ENCODE data around the gene TMEM139. TPM values are rescaled to one million over a fixed set of nuclear protein-coding genes. Genes with fewer than 3 reads are reported as not detected.

TMEM139 gene
- total and polyA plus RNA-seq, 3 experiments from 2014 or later: 0.84 to 0.90 (median 0.87) TPM

- Histone ChIP-seq H3K4me1 (ENCODE audit: insufficient read depth, low read length) (peaks cover 24% of the 10 kb centered on the region), H3K4me3 (ENCODE audit: low read length) (no peak overlapping the region), H3K36me3 (ENCODE audit: insufficient read depth, low read length) (peaks cover 79% of the 10 kb centered on the region), H3K27me3 (ENCODE audit: insufficient read depth, low read length, poor library complexity, severe bottlenecking) (no peaks in the 10 kb centered on the region), H3K27ac (ENCODE audit: low read depth, low read length) (no peak overlapping the region), H3K9me3 (ENCODE audit: low read length) (no peaks in the 10 kb centered on the region)
- Mint-ChIP-seq H3K36me3 (peaks cover 31 to 91% (median 35%) of the 10 kb centered on the region in 3 donors), H3K27ac (peak overlapping the region in 4 of 8 donors; percentile 7 to 77 (median 46)), H3K9me3 (no peaks in the 10 kb centered on the region), H3K4me3 (no peak overlapping the region), H3K4me1 (peaks cover 37 to 55% (median 47%) of the 10 kb centered on the region in 3 donors), H3K27me3 (no peaks in the 10 kb centered on the region)
- ChIA-PET POLR2A (interaction anchor here (0.7 to 2.1 kb wide), 3 partner anchors 12 to 485 kb away, joined by 3 to 7 read pairs (median 5); no protein-coding TSS in a partner anchor), CTCF (interaction anchor here (0.8 to 8.0 kb wide), 39 partner anchors 9 to 141 kb away, joined by 3 to 103 read pairs (median 6); partner anchors contain the start of genes CASP2, EPHA1, GSTK1 and TAS2R40)
- DNase-seq: no peak
These were observed 14.6 kb downstream of the TMEM139 start for GRCh38 chr7:143299346-143299745.

- Histone ChIP-seq H3K9me3 (ENCODE audit: low read length) (no peaks in the 10 kb centered on the region), H3K27ac (ENCODE audit: low read depth, low read length) (no peak overlapping the region), H3K27me3 (ENCODE audit: insufficient read depth, low read length, poor library complexity, severe bottlenecking) (no peaks in the 10 kb centered on the region), H3K4me3 (ENCODE audit: low read length) (no peak overlapping the region), H3K4me1 (ENCODE audit: insufficient read depth, low read length) (peaks cover 24% of the 10 kb centered on the region), H3K36me3 (ENCODE audit: insufficient read depth, low read length) (peaks cover 79% of the 10 kb centered on the region)
- peak; percentile 29 to 75 (median 49) for DNase-seq
- POLR2A ChIA-PET: interaction anchor here (1.4 to 2.1 kb wide), 2 partner anchors 11 to 60 kb away, joined by 5 to 7 read pairs; no protein-coding TSS in a partner anchor
- Mint-ChIP-seq H3K27me3 (no peaks in the 10 kb centered on the region), H3K27ac (peak overlapping the region in 3 of 8 donors; percentile 7 to 54 (median 38)), H3K4me1 (peaks cover 32 to 52% (median 42%) of the 10 kb centered on the region in 3 donors), H3K9me3 (no peaks in the 10 kb centered on the region), H3K36me3 (peaks cover 28 to 91% (median 32%) of the 10 kb centered on the region in 3 donors), H3K4me3 (no peak overlapping the region)
- CTCF ChIA-PET: interaction anchor here (0.6 to 8.0 kb wide), 43 partner anchors 9 to 141 kb away, joined by 3 to 103 read pairs (median 5); partner anchors contain the start of genes CASP2, EPHA1, GSTK1 and TAS2R40
These were observed 15.1 kb downstream of the TMEM139 start for GRCh38 chr7:143299840-143300239.

DNA sequence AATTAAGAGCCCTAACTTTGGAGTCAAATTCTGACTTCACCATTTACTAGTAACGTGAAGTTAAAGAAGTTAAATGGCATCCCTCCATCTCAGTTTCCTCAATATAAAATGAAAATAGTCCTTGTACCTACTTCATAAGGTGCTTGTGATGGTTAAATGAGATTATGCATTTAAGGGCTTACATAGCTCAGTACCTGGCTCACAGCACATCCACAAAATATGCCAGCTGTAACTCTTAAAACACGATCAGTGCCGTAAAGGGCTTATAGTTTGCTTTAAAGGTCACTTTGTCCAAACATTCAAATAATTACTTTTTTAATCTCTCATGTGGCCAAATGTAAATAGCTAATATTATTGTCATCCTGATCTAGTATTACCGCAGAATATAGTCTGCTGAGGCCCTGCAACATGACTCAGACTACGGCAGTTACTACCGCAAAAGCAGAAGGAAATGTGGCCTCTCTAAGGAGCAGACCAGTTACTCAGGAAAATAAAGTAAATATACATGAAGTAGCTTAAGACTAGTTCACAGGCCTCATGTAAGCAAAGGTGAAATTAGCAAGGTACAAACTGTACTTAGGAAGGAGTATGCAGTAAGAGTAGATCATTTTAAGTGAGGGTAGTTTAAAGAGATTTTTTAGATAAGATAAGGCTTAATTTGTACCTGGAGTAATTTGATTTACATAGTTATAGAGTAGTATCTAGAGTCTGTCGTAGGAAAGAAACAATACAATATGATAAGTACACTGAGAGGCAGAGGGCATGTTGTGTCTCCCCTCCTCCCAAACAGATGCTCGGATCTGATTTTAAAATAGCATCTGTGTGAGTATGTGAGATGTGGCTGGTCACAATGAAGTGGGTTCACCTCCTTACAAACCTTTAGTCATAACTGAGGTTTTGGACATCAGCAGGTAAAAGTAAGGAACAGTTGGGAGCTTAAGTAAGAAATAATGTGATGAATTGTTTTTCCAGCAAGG is 16.5 kb downstream of the TMEM139 start:
- Mint-ChIP-seq H3K27me3 (no peaks in the 10 kb centered on the region), H3K36me3 (peaks cover 25 to 89% (median 35%) of the 10 kb centered on the region in 3 donors), H3K27ac (peak overlapping the region in 2 of 8 donors; percentile 18 to 50), H3K4me3 (no peak overlapping the region), H3K4me1 (peaks cover 30 to 50% (median 39%) of the 10 kb centered on the region in 3 donors), H3K9me3 (no peaks in the 10 kb centered on the region)
- Histone ChIP-seq H3K9me3 (ENCODE audit: low read length) (no peaks in the 10 kb centered on the region), H3K4me1 (ENCODE audit: insufficient read depth, low read length) (peaks cover 14% of the 10 kb centered on the region), H3K36me3 (ENCODE audit: insufficient read depth, low read length) (peaks cover 79% of the 10 kb centered on the region), H3K27me3 (ENCODE audit: insufficient read depth, low read length, poor library complexity, severe bottlenecking) (no peaks in the 10 kb centered on the region), H3K4me3 (ENCODE audit: low read length) (no peak overlapping the region), H3K27ac (ENCODE audit: low read depth, low read length) (no peak overlapping the region)
- POLR2A ChIA-PET: interaction anchor here (0.6 to 2.1 kb wide), 2 partner anchors 61 to 62 kb away, joined by 3 to 7 read pairs; no protein-coding TSS in a partner anchor
- DNase-seq: no peak
- CTCF ChIA-PET: interaction anchor here (0.7 to 8.0 kb wide), 11 partner anchors 8 to 121 kb away, joined by 3 to 103 read pairs (median 5); partner anchors contain the start of genes CASP2 and EPHA1

- H3K27ac ChIP-seq (ENCODE audit: low read depth, low read length): no peak overlapping the region
- H3K9me3 ChIP-seq (ENCODE audit: low read length): no peaks in the 10 kb centered on the region
- H3K27ac Mint-ChIP-seq: peak overlapping the region in 1 of 8 donors; percentile 21
- CTCF ChIA-PET: interaction anchor here (4.4 kb wide), 1 partner anchor 63 kb away, joined by 47 read pairs; no protein-coding TSS in a partner anchor
- no peak overlapping the region for H3K4me3 ChIP-seq (ENCODE audit: low read length)
- no peaks in the 10 kb centered on the region for H3K27me3 Mint-ChIP-seq
- H3K4me3 Mint-ChIP-seq: no peak overlapping the region
- DNase-seq: no peak
- H3K36me3 ChIP-seq (ENCODE audit: insufficient read depth, low read length): peaks cover 75% of the 10 kb centered on the region
- H3K4me1 Mint-ChIP-seq: peaks cover 27 to 54% (median 37%) of the 10 kb centered on the region in 3 donors
- peaks cover 6% of the 10 kb centered on the region for H3K4me1 ChIP-seq (ENCODE audit: insufficient read depth, low read length)
- H3K27me3 ChIP-seq (ENCODE audit: insufficient read depth, low read length, poor library complexity, severe bottlenecking): no peaks in the 10 kb centered on the region
- POLR2A ChIA-PET: no interaction called here
- H3K36me3 Mint-ChIP-seq: peaks cover 35 to 88% (median 47%) of the 10 kb centered on the region in 3 donors
- no peaks in the 10 kb centered on the region for H3K9me3 Mint-ChIP-seq
These were observed 19.0 kb downstream of the TMEM139 start for GRCh38 chr7:143303733-143304132.

GRCh38 chr7:143304938-143305337 is 20.2 kb downstream of the TMEM139 start:
- Histone ChIP-seq H3K27ac (ENCODE audit: low read depth, low read length) (no peak overlapping the region), H3K36me3 (ENCODE audit: insufficient read depth, low read length) (peaks cover 64% of the 10 kb centered on the region), H3K4me3 (ENCODE audit: low read length) (no peak overlapping the region), H3K4me1 (ENCODE audit: insufficient read depth, low read length) (peaks cover under 1% of the 10 kb centered on the region), H3K27me3 (ENCODE audit: insufficient read depth, low read length, poor library complexity, severe bottlenecking) (no peaks in the 10 kb centered on the region), H3K9me3 (ENCODE audit: low read length) (no peaks in the 10 kb centered on the region)
- no peak for DNase-seq
- POLR2A ChIA-PET: no interaction called here
- H3K27me3 Mint-ChIP-seq: no peaks in the 10 kb centered on the region
- no peak overlapping the region for H3K4me3 Mint-ChIP-seq
- peaks cover 31 to 80% (median 44%) of the 10 kb centered on the region in 3 donors for H3K36me3 Mint-ChIP-seq
- H3K9me3 Mint-ChIP-seq: no peaks in the 10 kb centered on the region
- H3K27ac Mint-ChIP-seq: peak overlapping the region in 3 of 8 donors; percentile 57 to 87 (median 84)
- CTCF ChIA-PET: interaction anchor here (1.0 to 4.4 kb wide), 9 partner anchors 17 to 76 kb away, joined by 3 to 47 read pairs (median 5); partner anchors contain the start of gene CASP2
- H3K4me1 Mint-ChIP-seq: peaks cover 22 to 50% (median 33%) of the 10 kb centered on the region in 3 donors

DNA sequence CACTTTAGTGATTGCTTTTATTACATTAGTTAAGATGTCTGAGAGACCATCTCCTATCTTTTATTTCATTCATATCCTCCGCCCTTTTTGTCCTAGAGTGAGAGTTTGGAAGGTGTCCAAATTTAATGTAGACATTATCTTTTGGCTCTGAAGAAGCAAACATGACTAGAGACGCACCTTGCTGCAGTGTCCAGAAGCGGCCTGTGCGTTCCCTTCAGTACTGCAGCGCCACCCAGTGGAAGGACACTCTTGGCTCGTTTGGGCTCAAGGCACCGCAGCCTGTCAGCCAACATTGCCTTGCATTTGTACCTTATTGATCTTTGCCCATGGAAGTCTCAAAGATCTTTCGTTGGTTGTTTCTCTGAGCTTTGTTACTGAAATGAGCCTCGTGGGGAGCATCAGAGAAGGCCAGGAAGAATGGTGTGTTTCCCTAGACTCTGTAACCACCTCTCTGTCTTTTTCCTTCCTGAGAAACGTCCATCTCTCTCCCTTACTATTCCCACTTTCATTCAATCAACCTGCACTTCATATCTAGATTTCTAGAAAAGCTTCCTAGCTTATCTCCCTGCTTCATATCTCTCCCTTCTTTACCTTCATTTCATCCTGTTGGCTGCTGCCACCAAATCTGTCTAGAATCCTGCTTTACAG is 20.8 kb downstream of the TMEM139 start:
- no peaks in the 10 kb centered on the region for H3K9me3 ChIP-seq (ENCODE audit: low read length)
- H3K4me1 Mint-ChIP-seq: peaks cover 25 to 50% (median 33%) of the 10 kb centered on the region in 3 donors
- peaks cover 0 to 3% (median 0%) of the 10 kb centered on the region in 5 donors for H3K9me3 Mint-ChIP-seq
- peaks cover 58% of the 10 kb centered on the region for H3K36me3 ChIP-seq (ENCODE audit: insufficient read depth, low read length)
- POLR2A ChIA-PET: no interaction called here
- peak overlapping the region in 6 of 8 donors; percentile 1 to 84 (median 38) for H3K27ac Mint-ChIP-seq
- peak overlapping the region in 1 of 7 donors; percentile 6 for H3K4me3 Mint-ChIP-seq
- H3K4me1 ChIP-seq (ENCODE audit: insufficient read depth, low read length): peaks cover 6% of the 10 kb centered on the region
- H3K36me3 Mint-ChIP-seq: peaks cover 26 to 74% (median 42%) of the 10 kb centered on the region in 3 donors
- CTCF ChIA-PET: interaction anchor here (0.8 to 4.4 kb wide), 13 partner anchors 10 to 250 kb away, joined by 3 to 47 read pairs (median 4); partner anchors contain the start of gene CASP2
- no peak overlapping the region for H3K27ac ChIP-seq (ENCODE audit: low read depth, low read length)
- no peaks in the 10 kb centered on the region for H3K27me3 ChIP-seq (ENCODE audit: insufficient read depth, low read length, poor library complexity, severe bottlenecking)
- DNase-seq: peak; percentile 40 to 73 (median 44)
- no peak overlapping the region for H3K4me3 ChIP-seq (ENCODE audit: low read length)
- H3K27me3 Mint-ChIP-seq: no peaks in the 10 kb centered on the region

DNA sequence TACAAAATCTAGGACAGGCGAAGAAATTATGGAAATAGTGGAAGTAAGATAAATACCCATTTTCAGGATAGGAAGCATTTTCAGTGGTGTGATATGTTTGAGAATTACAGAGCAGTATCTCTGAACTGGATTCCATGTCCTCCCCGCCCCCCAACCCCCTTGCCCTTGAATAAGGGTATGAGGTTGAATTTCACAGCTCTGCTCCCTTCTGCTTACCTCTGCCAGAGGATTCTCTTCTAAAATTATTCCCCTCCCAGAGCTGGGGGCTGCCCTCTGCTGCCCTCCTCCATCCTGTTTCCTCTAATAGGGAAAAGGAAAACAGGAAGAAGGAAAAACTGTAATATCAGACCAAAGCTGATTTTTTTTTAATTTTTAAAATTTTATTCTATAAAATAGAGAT is 23.9 kb downstream of the TMEM139 start:
- no peak overlapping the region for H3K4me3 ChIP-seq (ENCODE audit: low read length)
- Mint-ChIP-seq H3K9me3 (peaks cover 0 to 3% (median 0%) of the 10 kb centered on the region in 5 donors), H3K4me1 (peaks cover 36 to 66% (median 48%) of the 10 kb centered on the region in 3 donors), H3K4me3 (peak overlapping the region in 1 of 7 donors; percentile 67), H3K27ac (peak overlapping the region in 6 of 8 donors; percentile 44 to 94 (median 56)), H3K27me3 (no peaks in the 10 kb centered on the region), H3K36me3 (peaks cover 20 to 46% (median 29%) of the 10 kb centered on the region in 3 donors)
- DNase-seq: no peak
- H3K9me3 ChIP-seq (ENCODE audit: low read length): no peaks in the 10 kb centered on the region
- peaks cover 33% of the 10 kb centered on the region for H3K36me3 ChIP-seq (ENCODE audit: insufficient read depth, low read length)
- H3K27me3 ChIP-seq (ENCODE audit: insufficient read depth, low read length, poor library complexity, severe bottlenecking): no peaks in the 10 kb centered on the region
- no peak overlapping the region for H3K27ac ChIP-seq (ENCODE audit: low read depth, low read length)
- H3K4me1 ChIP-seq (ENCODE audit: insufficient read depth, low read length): peaks cover 15% of the 10 kb centered on the region
- ChIA-PET POLR2A (interaction anchor here (0.6 to 0.7 kb wide), 5 partner anchors 22 to 114 kb away, joined by 3 to 9 read pairs (median 3); no protein-coding TSS in a partner anchor), CTCF (interaction anchor here (0.9 to 4.9 kb wide), 11 partner anchors 8 to 108 kb away, joined by 3 to 28 read pairs (median 6); no protein-coding TSS in a partner anchor)
